ENCODE measurements around the gene SNX32.
A peak's percentile ranks its signal among the peaks of the same experiment; 100 is the strongest.
"Not testable (repeated sequence)": the region's sequence is repeated elsewhere in the genome, so short reads cannot be mapped to it uniquely, and the experiment has no call there.

The SNX32 gene

DNA sequence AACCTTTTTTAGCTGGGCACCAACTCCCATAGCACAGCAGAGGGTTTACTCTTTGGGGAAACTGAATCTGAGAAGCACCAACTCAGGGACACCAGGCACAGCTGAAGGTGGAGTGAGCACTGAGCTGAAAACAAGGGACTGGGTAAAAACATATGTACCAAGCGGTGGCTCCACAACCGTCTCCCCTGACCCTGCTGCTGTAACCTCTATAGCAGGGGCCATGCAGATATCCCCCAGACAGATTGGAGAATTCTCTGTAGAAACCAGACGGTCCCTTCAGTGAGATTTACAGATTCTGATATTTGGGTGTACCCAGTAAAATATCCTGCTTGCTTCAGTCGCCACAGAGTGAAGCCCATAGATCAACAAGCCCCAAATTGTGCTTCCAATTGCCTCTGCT is 4.3 kb upstream of the SNX32 start:
- no peak for DNase-seq

DNA sequence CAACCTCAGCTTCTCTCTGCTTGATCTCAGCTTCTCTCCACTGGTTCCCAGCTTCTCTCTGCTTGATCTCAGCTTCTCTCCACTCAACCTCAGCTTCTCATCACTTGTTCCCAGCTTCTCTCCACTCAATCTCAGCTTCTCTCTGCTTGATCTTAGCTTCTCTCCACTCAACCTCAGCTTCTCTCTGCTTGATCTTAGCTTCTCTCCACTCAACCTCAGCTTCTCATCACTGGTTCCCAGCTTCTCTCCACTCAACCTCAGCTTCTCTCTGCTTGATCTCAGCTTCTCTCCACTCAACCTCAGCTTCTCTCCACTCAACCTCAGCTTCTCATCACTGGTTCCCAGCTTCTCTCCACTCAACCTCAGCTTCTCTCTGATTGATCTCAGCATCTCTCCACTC is 1.5 kb upstream of the SNX32 start:
- not testable (repeated sequence) for DNase-seq

DNA sequence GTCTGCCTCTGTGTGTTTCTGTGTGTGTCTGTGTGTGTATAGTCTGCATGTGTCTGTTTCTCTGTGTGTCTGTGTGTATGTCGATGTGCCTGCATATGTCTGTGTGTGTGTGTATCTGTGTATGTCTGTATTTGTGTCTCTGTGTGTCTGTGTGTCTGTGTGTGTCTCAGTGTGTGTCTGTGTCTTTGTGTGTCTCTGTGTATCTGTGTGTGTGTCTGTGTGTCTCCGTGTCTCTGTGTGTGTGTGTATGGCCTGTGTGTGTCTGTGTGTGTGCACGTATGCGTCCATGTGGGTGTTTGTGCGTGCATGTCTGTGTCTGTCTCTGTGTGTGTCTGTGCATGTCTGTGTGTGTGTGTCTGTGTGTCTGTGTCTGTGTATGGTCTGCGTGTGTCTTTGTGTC is 439 bp downstream of the SNX32 start:
- no peak for DNase-seq

DNA sequence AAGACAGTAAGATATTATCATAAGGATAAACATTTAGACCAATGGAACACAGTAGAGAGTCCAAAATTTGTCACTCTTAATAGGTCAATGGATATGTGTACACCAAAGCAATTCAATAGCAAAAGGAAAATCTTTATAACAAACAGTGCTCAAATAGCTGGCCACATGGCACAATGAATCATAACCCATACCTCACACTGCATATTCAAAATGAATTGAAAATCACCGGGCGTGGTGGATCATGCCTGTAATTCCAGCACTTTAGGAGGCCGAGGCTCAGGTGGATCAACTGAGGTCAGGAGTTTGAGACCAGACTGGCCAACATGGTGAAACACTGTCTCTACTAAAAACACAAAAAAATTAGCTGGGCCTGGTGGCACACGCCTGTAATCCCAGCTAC is 8.4 kb downstream of the SNX32 start:
- DNase-seq, result no peak

DNA sequence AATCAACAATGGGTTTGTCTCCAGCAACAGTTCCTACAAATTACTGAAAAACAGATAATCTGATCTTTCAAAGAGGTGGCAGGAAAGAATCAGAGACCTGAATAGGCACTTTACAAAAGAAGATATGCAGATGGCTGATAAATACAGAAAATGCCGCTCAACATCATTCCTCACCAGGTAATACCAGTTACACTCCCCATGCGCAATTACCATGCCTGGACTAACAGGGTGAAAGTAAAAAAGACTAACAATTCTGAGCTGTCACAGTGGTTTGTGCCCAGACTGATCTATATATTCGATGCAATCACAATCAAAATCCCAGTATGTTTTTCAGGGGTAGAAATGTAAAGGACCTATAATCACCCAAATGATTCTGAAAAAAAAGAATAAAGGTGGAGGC is 10.0 kb downstream of the SNX32 start:
- DNase-seq, result no peak

DNA sequence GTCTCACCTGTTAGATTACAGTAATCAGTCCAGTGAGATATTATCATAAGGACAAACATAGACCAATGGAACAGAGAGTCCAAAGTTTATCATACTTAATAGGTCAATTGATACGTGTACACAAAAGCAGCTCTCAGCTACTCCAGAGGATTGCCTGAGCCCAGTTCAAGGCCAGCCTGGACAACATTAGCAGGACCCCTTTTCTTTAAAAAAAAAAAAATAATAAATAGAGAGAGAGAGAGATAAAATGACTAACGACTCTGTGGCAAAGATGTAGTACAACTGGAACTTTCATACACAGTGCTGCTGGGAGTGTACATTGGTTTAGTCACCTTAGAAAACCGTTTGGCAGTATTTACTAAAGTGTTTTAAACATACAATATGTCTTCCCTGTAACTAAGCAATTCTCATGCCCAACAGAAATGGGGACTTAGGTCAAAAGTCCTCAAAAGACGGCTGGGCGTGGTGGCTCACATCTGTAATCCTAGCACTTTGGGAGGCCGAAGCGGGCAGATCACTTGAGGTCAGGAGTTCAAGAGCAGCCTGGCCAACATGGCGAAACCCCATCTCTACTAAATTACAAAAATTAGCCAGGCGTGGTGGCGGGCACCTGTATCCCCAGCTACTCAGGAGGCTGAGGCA is 10.6 kb downstream of the SNX32 start:
- DNase-seq, result no peak

DNA sequence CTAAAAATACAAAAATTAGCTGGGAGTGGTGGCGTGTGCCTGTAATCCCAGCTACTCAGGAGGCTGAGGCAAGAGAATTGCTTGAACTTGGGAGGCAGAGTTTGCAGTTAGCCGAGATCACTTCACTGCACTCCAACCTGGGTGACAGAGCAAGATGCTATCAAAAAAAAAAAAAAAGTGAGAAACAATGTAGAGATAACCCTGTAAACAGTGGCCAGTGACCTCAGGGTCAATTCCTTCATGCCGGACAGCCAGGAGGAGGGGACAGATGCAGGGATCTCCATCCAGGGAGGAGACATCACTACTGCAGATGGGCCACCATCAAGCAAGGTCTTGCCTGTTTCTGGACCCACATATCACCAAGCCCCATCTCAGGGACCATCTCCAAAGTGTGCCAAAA is 14.0 kb downstream of the SNX32 start:
- no peak for DNase-seq

DNA sequence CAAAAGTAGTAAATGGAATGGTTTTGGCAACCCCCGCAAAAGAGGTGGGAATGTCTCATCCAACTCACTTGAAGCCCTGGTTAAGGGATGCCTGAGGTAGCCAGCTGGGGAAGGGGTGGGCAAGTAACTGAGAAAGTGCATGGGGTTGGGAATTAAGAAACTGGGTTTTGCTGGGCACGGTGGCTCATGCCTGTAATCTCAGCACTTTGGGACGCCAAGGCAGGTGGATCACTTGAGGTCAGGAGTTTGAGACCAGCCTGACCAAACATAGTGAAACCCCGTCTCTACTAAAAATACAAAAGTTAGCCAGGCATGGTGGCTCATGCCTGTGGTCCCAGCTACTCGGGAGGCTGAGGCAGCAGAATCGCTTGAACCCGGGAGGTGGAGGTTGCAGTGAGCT is 14.9 kb downstream of the SNX32 start:
- not testable (repeated sequence) for DNase-seq

DNA sequence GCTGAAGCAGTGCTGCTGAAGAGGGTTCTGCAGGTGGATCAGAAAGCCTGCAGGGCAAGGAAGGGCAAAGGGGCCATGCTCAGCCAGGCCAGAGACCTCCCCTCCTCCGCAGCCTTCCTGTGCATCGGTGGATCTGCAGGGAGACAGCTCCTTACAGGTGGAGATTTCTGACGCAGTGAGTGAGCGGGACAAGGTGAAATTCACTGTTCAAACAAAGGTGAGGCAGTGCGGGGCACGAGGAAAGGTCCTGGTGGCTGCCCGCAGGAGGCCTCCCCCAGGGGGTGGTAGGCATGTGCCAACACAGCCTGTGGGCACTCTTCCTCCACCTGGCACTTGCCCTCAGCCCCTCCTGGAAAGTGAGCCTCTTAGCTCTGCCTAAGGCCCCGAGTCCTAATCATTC is 15.6 kb downstream of the SNX32 start:
- no peak for DNase-seq

DNA sequence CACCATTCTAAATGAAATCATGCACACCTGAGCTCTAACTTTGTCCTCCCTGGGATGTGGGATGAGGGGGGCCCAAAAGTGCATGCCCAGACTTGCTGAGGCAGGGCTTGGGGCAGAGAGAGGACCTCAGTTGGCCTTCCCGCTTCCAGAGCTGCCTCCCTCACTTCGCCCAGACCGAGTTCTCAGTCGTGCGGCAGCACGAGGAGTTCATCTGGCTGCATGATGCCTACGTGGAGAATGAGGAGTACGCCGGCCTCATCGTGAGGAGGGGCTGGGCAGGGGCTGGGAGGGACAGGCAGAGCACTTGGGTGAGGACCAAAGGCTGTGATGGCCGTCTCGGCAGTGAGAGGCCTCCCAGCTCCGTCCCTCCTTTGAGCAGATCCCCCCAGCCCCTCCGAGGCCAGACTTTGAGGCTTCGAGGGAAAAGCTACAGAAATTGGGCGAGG is 16.0 kb downstream of the SNX32 start:
- DNase-seq, result no peak

DNA sequence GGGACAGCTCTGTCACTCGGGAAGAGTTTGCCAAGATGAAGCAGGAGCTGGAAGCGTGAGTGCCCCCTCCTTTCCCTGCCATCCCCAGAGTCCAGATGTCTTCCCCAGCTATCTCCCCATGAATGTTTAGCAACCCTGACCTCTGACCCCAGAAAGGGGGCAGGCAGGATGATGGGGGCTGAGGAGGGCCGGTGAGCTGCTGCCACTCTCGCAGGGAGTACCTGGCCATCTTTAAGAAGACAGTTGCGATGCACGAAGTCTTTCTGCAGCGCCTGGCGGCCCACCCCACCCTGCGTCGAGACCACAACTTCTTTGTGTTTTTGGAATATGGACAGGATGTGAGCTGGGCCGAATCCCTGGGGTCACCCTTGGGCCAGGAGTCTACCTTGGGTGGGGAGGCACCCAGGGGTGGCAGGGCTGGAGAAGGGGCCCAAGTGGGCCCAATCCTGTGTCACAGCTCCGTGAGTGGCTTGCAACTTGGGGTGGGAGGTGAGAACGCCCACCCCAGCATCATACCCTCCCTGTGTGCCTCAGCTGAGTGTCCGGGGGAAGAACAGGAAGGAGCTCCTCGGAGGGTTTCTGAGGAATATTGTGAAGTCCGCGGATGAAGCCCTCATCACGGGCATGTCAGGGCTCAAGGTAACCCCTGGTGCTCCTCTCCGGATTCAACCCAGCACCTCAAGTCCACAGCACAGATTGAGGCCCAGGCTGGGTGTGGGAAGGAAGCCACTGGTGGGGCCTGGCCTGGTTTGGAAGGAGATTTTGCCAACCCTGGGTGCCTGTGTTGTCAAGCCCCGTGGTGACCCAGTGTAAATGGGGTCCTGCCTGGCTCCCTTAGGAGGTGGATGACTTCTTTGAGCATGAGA is 16.7 kb downstream of the SNX32 start:
- no peak for DNase-seq

DNA sequence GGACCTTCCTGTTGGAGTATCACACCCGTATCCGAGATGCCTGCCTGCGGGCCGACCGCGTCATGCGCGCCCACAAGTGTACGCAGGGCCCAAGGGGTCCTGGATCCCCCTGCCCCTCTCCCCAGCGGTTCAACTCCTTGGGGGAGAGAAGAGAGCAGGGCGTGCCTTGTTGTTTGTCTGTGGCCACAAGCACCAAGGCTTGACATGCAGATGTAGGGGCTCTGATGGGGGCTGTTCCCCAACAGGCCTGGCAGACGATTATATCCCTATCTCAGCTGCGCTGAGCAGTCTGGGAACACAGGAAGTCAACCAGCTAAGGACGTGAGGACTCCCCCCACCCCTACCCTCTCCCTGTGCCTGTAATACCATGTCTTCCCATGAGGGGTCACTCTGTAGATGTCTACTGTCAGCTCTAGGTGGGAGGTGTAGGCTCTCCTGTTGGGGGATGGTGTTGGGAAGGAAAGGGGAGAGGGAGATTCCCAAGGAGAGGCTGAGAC is 17.4 kb downstream of the SNX32 start:
- no peak for DNase-seq

DNA sequence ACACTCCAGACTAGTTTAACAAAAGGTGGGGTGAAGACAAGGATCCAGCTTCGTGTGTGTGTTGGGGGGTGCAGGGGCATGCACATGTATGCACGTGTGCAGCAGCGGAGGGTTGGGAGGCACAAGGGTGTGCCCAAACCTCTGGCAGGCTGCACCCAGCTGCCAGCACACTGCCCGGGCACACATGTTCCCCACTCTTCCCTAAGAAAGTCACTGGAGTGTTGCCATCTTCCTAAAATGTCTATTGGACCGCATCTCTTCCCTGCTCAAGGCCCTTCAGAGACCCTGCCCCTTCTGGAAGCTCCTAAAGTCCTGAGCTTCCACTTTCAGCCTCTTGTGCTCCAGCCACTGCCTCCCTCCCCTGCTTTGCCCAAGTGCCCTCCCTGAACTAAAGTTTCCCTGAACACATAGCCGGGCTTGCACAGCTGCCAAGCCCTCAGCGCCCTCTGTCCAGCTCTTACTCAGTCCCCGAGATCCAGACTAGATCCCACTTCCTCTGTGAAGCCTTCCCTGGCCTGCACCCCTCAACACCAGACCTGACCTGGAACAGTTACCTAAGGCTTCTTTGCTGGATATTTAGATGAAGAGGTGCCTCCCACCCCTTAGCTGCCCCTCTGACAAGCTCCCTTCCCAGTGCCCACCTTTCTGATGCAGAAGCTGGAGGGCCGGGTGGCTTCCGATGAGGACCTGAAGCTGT is 18.2 kb downstream of the SNX32 start:
- no peak for DNase-seq

DNA sequence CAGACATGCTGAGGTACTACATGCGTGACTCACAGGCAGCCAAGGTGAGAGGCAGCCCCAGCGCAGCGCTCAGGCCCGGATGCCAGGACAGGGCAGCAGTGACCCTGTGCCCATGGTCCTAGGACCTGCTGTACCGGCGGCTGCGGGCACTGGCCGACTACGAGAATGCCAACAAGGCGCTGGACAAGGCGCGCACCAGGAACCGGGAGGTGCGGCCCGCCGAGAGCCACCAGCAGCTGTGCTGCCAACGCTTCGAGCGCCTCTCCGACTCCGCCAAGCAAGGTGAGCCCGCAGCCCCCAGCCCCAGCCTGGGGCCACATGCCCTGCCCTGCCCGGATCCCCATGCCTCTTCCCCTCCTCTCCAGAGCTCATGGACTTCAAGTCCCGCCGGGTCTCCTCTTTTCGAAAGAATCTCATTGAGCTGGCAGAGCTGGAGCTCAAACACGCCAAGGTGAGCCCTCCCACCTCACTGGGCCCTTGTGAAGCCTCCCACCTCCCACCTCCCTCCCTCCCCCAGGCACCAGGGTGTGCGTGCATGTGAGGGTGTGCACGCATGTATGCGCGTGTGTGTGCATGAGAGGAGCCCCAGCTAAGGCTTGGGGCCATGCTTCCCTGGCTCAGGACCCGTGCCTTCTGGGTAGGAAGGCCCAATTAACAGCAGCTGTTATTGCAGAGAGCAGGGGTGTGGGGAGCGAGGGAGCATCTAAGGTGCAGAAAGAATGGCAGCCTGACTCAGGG is 18.9 kb downstream of the SNX32 start:
- DNase-seq, result no peak

DNA sequence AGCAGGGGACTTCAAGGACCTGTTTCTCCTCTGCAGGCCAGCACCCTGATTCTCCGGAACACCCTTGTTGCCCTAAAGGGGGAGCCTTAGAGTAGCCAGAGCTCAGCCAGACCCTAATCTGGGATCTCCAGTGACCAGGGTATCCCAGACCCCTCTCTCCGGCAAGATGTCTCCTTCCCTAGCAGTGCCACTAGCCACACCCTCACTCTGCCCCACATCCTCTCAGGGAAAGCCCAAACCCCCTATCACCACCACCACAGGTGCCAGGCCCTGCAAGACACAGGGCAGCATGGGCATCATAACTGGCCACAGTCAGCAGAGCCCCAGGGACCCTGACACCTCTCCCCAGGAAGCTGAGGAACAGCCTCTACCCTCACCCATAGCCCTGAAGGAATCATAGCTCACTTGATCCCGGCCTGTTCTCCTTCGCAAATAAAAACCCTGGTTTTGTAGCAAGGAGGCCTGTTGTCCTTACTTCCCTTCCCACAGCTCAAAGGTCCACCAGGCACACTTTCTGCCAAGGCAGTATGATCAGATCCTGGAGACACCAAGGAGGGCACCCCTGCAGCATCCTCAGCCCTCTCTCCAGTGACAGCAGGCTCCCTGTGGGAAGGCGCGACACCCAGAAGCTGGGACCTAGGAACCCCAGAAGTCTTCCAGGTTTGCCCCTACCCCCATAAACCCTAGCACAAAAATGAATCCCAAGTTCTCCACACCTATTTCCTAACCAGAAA is 19.6 kb downstream of the SNX32 start:
- DNase-seq, result no peak

DNA sequence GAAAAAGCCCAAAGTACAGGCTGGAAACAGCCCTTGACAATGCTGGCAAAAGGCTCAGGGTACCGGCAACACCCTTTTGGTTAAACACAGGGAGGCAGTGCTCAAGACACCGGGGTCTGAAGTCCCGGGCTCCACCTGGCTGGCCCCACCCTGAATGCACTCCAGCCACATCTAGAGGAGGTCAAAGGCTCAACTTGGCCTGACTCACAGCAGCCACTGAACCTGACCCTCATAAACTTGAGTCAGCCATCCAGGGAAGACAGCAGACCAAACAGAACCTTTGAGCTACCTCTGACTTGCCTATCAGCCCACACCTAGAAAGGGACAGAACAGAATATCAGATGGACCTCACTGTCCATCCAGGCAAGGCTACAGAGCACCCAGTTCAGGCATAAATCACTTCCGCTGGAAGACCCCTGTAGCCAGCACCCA is 20.4 kb downstream of the SNX32 start:
- no peak for DNase-seq

DNA sequence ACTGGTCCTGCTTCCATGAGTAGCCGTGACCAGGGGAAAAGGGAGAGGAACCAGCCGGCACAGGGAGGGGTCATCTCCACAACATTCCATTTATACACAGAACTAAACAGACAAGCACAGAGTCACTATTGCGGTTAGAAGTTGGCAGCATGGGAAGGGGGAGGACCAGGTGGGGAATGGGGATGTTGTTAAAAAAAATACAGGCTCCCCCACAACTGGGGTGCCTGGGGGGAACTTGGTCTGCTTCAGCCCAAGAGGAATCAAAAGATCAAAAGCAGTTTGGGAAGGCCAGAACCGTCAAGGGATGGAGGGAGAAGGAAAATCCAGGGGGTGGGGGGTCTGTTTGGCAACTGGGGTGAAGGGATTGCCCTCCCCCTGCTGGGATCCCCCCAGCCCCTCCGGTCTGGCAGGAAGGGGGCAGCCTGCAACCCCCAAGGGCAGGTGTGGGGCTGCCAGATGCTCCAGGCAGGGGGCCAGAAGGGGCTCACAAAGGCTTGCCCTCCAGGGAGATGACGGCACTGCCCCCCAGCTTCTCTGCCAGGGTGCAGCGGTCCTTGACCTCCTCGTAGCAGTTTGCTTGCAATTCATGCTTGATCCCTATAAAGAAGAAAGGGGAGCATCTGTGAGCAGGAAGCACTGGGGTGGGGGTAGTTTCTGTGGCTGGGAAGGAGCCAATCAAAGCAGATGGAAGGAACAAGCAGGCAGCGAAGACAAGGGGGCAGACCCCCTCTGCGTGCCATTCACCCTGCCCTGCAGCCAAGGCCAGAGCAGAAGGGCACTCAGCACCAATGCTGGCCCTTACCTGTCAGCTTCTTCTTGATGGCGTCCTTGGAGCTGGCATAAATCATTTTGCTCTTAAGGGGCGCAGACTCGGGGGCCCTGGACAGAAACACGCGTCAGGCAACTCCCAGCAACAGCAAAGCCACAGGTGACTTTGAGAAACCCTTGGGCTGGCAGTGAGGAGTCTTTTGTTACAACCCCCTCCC is 21.4 kb downstream of the SNX32 start:
- DNase-seq, result no peak

DNA sequence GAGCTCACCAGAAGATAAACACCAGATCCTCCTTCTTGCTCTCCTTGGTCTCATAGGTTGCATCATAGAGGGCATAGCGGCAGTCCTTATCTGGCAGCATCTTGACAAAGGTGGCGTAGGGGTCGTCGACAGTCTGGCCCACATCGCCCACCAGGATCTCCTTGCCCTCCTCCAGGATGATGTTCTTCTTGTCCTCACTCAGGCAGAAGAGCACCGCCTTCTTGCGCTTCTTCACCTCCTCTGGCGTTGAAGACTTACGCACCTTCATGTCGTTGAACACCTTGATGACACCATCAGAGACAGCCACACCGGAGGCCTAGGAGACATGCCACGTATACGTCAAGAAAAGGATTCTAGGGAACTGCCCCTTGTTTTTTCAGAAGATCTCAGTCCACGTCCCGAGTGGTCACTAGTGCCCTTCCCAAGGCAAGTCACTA is 22.2 kb downstream of the SNX32 start:
- DNase-seq, result no peak

DNA sequence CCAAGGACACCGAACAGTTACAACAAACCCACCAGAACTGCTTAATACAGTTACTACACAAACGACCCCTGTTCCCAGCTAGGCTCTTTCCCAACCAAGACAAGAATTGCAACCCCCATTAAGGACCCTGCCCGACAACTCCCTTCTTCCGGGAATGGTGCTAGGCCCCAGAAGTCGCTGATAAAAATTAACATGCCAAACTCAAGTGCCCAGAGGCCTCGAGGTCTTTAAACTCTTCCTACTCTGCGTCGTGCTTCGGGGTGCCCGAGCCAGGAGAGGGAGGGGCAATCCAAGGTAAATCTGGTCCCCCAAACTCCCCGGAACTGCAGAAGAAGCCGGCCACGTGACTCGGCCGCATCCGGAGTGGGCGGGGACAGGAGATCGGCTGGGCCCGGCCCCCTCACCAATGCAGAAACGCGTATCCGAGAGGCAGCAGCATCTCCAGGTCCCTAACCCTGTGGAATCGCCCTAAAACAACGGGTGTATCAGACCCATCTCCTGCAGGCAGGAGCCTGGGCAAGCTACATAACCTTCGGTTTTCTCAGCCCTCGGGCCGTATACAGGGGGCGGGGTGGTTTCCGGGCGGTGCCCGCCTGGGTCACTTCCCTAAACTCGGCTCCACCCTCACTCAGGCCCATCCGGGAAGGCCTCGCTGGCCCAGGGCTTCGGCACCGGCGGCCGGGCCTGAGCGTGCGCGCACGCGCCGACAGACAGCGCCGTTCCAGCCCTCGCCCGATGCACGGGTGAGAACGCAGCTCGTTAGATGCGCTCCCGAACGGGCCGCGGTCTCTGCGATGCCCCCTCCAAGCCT is 23.1 kb downstream of the SNX32 start:
- peak; percentile 73 to 84 (median 80) for DNase-seq

DNA sequence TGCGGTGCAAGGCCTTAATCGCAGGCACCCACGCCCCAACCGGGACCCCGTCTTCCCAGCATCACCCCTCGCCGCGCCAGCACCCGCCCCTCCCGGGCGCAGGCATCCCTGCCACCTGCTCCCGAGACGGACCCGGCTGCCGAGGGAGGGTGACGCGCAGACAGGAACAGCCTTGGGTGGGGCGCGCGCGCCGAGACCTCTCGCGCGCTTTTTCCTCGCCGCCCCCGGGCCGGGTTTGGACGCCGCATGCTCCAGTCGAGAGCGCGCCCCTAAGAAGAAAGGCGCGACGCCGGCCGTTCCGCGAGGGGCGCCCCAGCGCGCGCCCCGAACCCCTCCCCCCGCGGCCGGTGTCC is 23.7 kb downstream of the SNX32 start:
- peak; percentile 44 to 82 (median 68) for DNase-seq
